ENCODE measurements around the gene LYZL4. TPM values are rescaled to one million over a fixed set of nuclear protein-coding genes. Genes with fewer than 3 reads are reported as not detected.

The LYZL4 gene
- total RNA-seq, 1 donor from 2014 or later, result not detected

- H3K27me3 Mint-ChIP-seq, result peaks cover 40% of the 10 kb centered on the region
- H3K9me3 Mint-ChIP-seq, result peaks cover 4% of the 10 kb centered on the region
- H3K27ac Mint-ChIP-seq, result no peak overlapping the region
- TF ChIP-seq, protein P1, sequence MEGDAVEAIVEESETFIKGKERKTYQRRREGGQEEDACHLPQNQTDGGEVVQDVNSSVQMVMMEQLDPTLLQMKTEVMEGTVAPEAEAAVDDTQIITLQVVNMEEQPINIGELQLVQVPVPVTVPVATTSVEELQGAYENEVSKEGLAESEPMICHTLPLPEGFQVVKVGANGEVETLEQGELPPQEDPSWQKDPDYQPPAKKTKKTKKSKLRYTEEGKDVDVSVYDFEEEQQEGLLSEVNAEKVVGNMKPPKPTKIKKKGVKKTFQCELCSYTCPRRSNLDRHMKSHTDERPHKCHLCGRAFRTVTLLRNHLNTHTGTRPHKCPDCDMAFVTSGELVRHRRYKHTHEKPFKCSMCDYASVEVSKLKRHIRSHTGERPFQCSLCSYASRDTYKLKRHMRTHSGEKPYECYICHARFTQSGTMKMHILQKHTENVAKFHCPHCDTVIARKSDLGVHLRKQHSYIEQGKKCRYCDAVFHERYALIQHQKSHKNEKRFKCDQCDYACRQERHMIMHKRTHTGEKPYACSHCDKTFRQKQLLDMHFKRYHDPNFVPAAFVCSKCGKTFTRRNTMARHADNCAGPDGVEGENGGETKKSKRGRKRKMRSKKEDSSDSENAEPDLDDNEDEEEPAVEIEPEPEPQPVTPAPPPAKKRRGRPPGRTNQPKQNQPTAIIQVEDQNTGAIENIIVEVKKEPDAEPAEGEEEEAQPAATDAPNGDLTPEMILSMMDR (IDR thresholded peaks at IDR 0.05), result no peak
- ChIA-PET POLR2A (no interaction called here), CTCF (no interaction called here)
- H3K4me1 Mint-ChIP-seq, result no peaks in the 10 kb centered on the region
- intact Hi-C loops (cut with micrococcal nuclease), result loop anchor here (5.0 kb wide), 1 partner anchor 113 kb away; no protein-coding TSS in a partner anchor
- ATAC-seq (ENCODE audit: low read depth), result no peak
- no peak for DNase-seq
- H3K4me3 Mint-ChIP-seq, result no peak overlapping the region
- no peaks in the 10 kb centered on the region for H3K36me3 Mint-ChIP-seq (ENCODE audit: low read depth)
Observed at GRCh38 chr3:42428830-42429229, 18.4 kb upstream of the LYZL4 start.

DNA sequence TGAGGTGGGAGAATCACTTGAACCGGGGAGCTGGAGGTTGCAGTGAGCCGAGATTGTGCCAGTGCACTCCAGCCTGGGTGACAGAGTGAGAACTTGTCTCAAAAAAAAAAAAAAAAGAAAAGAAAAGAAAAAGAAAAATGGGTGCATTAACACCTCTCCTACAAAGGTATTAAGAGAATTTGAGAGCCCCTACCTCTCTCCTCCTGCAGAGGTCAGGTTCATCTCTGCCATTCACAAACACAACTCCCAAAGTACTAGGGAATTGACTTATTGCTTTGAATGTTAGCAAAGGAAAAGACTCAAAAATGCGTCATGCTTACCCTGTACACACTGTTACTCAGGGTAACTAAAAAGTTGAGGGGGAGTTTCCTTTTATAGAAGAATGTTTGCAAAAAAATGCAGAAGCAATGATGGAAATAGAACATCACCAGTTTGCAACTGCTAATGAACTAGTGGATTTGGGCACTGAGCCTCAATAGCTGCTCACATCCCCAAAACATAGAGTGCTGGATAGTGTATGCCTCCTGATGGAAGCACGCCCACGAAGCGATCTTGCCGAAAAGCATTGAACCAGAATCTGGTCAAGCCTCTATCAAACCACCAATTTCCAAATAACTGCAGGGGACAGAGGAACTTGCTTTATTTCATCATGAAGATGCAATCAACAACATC is 15.5 kb upstream of the LYZL4 start:
- no peak overlapping the region for H3K27ac Mint-ChIP-seq
- no peak for ATAC-seq (ENCODE audit: low read depth)
- POLR2A ChIA-PET, result no interaction called here
- H3K4me1 Mint-ChIP-seq, result no peaks in the 10 kb centered on the region
- H3K36me3 Mint-ChIP-seq (ENCODE audit: low read depth), result no peaks in the 10 kb centered on the region
- no peak for DNase-seq
- CTCF ChIA-PET, result no interaction called here
- no peak overlapping the region for H3K4me3 Mint-ChIP-seq
- H3K9me3 Mint-ChIP-seq, result no peaks in the 10 kb centered on the region
- TF ChIP-seq, protein P1 (IDR thresholded peaks at IDR 0.05), result no peak
- intact Hi-C loops (cut with micrococcal nuclease), result loop anchor here (5.0 kb wide), 1 partner anchor 116 kb away; no protein-coding TSS in a partner anchor
- peaks cover 20% of the 10 kb centered on the region for H3K27me3 Mint-ChIP-seq

DNA sequence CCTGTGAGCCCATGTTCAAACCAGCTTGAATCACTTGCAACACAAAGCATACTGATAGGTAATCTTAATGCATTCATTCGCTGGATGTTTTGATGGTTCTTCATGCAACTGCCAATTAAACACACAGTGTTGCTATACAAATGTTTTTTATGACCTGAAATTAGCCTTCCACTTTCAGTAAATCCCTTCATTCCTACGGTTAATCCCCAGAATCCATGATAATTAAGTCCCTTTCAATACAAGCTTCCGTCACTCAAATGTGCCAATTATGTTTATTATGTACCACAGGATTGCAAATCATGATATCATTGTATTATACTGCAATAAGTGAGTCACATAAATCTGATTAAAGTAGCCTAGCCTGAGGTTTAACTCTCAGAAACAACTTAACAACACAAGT is 14.5 kb upstream of the LYZL4 start:
- peaks cover 16% of the 10 kb centered on the region for H3K27me3 Mint-ChIP-seq
- ChIA-PET CTCF (no interaction called here), POLR2A (no interaction called here)
- no peaks in the 10 kb centered on the region for H3K36me3 Mint-ChIP-seq (ENCODE audit: low read depth)
- ATAC-seq (ENCODE audit: low read depth) (no peak), DNase-seq (no peak)
- H3K9me3 Mint-ChIP-seq, result no peaks in the 10 kb centered on the region
- TF ChIP-seq, protein P1 (IDR thresholded peaks at IDR 0.05), result no peak
- intact Hi-C loops (cut with micrococcal nuclease), result loop anchor here (5.0 kb wide), 1 partner anchor 117 kb away; no protein-coding TSS in a partner anchor
- no peaks in the 10 kb centered on the region for H3K4me1 Mint-ChIP-seq
- H3K27ac Mint-ChIP-seq, result no peak overlapping the region
- no peak overlapping the region for H3K4me3 Mint-ChIP-seq

DNA sequence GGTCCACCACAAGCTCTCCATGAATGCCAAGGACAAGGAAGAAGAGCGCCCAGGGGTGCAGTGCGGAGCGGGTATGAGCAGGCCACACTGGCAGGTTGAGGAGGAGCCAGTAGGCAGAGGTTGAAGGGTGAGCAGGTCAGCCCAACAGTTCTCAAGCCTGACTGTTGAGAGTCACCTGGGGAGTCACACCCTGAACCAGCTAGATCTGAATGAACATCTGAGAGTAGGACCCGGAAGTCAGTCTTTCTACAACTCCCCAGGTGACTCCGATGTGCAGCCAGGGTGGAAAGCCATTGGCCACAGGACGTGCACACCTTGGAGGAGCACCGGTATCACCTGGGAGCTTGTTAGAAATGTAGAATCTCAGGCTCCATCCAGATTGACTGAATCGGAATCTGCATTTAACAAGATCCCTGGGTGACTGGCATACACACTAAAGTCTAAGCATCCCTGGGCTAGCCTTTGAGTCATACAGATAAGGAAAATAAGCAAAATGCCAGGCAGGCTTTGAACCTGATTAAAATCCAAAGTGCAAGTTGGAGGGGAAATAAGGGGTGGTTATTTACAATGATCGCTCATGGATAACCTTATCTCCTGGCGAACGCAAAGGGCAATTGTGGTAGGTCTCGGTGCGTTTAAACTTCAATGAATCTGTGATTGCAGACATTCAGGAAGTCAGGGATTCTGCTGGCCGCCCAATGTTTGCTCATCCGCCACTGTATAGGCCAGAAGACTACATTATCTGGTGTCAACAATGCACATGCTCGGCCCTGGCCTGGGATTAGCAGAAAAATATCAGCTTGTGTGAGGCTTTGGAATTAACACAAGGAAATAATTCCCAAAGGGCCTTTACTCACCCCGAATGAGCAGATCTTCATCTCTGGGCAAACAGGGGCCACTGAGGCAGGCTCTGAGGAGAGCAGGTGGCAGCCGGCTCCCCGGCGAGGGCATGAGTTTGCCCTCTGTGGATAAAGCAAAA is 11.7 kb upstream of the LYZL4 start:
- Mint-ChIP-seq H3K9me3 (no peaks in the 10 kb centered on the region), H3K36me3 (ENCODE audit: low read depth) (no peaks in the 10 kb centered on the region), H3K4me3 (no peak overlapping the region), H3K27ac (no peak overlapping the region), H3K4me1 (no peaks in the 10 kb centered on the region), H3K27me3 (peaks cover 9% of the 10 kb centered on the region)
- ChIA-PET POLR2A (no interaction called here), CTCF (no interaction called here)
- TF ChIP-seq, protein P1 (IDR thresholded peaks at IDR 0.05), result no peak
- no peak for ATAC-seq (ENCODE audit: low read depth)
- intact Hi-C loops (cut with micrococcal nuclease), result no loop called here
- no peak for DNase-seq

- ChIA-PET POLR2A (no interaction called here), CTCF (no interaction called here)
- peaks cover 21% of the 10 kb centered on the region for H3K27me3 Mint-ChIP-seq
- intact Hi-C loops (cut with micrococcal nuclease), result no loop called here
- TF ChIP-seq, protein P1 (IDR thresholded peaks at IDR 0.05), result no peak
- H3K27ac Mint-ChIP-seq, result no peak overlapping the region
- no peaks in the 10 kb centered on the region for H3K4me1 Mint-ChIP-seq
- ATAC-seq (ENCODE audit: low read depth) (no peak), DNase-seq (no peak)
- H3K9me3 Mint-ChIP-seq, result no peaks in the 10 kb centered on the region
- H3K4me3 Mint-ChIP-seq, result no peak overlapping the region
- no peaks in the 10 kb centered on the region for H3K36me3 Mint-ChIP-seq (ENCODE audit: low read depth)
Observed at GRCh38 chr3:42419563-42419962, 9.2 kb upstream of the LYZL4 start.

All from activated B cell treated with CpG ODN at 0.5 μM for 24 hours (primary cell).